ENCODE data around the gene CYP4A22.
"Not testable (repeated sequence)": the region's sequence is repeated elsewhere in the genome, so short reads cannot be mapped to it uniquely, and the experiment has no call there.

CYP4A22 gene, protein sequence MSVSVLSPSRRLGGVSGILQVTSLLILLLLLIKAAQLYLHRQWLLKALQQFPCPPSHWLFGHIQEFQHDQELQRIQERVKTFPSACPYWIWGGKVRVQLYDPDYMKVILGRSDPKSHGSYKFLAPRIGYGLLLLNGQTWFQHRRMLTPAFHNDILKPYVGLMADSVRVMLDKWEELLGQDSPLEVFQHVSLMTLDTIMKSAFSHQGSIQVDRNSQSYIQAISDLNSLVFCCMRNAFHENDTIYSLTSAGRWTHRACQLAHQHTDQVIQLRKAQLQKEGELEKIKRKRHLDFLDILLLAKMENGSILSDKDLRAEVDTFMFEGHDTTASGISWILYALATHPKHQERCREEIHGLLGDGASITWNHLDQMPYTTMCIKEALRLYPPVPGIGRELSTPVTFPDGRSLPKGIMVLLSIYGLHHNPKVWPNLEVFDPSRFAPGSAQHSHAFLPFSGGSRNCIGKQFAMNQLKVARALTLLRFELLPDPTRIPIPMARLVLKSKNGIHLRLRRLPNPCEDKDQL

GRCh38 chr1:47137198-47137597 is at the start of gene CYP4A22:
TSS of gene CYP4A22 (plus strand) at chr1:47137441. CDS start at chr1:47137486, 45 bp downstream.
- DNase-seq: no peak

- DNase-seq: peak; percentile 19
Observed at GRCh38 chr1:47089356-47089755, 47.9 kb upstream of the CYP4A22 start.

DNA sequence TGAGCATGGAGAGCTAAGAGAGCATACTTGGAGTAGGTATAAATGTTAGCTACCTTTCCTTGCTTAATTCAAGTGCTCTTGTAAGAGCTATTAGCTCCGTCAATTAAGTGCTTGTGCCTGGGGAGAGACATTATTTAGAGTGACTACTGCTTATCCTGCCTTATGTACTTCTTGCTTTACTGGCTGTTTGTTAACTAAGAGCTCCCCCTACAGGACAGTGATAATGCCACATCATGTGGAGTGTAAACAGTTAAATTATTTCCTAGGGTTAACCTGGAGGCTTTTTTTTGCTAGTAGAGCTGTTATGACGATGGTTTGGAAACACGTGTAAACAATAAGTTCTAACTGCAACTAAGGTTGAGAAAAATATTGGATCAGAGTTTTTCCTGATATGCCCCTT is 45.8 kb upstream of the CYP4A22 start:
- not testable (repeated sequence) for DNase-seq

- DNase-seq: no peak
Observed at GRCh38 chr1:47104816-47105215, 32.4 kb upstream of the CYP4A22 start.

GRCh38 chr1:47106792-47107191 is 30.4 kb upstream of the CYP4A22 start:
- DNase-seq: no peak

GRCh38 chr1:47107851-47108574 is 29.2 kb upstream of the CYP4A22 start:
- DNase-seq: not testable (repeated sequence)

GRCh38 chr1:47109482-47109881 is 27.8 kb upstream of the CYP4A22 start:
- DNase-seq: not testable (repeated sequence)

- no peak for DNase-seq
Observed at GRCh38 chr1:47113178-47113577, 24.1 kb upstream of the CYP4A22 start.

DNA sequence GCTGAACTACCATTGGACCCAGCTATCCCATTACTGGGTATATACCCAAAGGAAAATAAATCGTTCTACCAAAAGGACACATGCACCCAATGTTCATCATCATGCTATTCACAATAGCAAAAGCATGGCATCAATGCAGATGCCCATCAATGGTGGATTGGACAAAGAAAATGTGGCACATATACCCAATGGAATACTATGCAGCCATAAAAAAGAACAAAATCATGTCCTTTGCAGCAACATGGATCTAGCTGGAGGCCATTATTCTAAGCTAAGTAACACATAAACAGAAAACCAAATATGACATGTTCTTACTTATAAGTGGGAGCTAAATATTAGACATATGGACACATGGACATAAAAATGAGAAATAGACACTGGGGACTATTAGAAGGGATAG is 16.2 kb upstream of the CYP4A22 start:
- not testable (repeated sequence) for DNase-seq

- not testable (repeated sequence) for DNase-seq
Observed at GRCh38 chr1:47124834-47125233, 12.4 kb upstream of the CYP4A22 start.

DNA sequence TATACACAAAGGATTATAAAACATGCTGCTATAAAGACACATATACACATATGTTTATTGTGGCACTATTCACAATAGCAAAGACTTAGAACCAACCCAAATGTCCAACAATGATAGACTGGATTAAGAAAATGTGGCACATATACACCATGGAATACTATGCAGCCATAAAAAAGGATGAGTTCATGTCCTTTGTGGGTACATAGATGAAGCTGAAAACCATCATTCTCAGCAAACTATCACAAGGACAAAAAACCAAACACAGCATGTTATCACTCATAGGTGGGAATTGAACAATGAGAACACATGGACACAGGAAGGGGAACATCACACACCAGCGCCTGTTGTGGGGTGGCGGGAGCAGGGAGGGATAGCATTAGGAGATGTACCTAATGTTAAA is 10.2 kb upstream of the CYP4A22 start:
- not testable (repeated sequence) for DNase-seq

- no peak for DNase-seq
Observed at GRCh38 chr1:47128221-47128620, 9.0 kb upstream of the CYP4A22 start.

- not testable (repeated sequence) for DNase-seq
Observed at GRCh38 chr1:47128854-47129253, 8.4 kb upstream of the CYP4A22 start.

DNA sequence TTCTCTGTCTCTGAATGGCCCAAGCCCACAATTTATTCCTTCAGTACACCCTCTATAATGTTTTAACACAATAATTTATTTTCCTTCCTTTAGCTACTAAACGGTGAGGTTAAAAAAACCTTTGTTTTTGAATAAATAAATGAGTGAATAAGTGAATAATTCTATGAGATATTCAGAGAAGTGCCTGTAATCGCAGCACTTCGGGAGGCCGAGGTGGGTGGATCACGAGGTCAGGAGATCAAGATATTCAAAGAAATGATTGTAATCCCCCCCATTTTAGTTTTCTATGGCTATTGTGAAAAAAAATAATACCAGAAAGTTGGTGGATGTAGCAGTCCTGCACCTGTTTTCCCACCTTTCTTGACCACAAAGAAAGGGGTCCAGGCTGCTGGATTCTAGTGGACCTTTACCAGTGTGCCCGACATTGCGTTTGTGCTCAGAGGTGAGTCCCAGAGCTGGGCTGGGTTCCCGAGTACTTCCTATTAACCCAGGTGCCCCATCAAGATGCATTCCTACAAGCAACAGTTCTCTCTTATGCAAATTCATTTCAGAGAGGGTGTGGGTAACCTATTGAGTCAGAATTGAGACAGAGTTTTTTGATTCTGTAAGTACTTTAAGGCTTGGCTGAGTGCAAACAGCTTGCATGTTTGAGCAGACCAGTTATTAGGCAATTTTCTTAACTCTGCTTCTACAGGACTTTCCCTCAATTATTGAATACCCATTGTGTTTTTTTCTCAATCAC is 7.6 kb upstream of the CYP4A22 start:
- DNase-seq: not testable (repeated sequence)

- not testable (repeated sequence) for DNase-seq
Observed at GRCh38 chr1:47132665-47133064, 4.6 kb upstream of the CYP4A22 start.

- DNase-seq: no peak
Observed at GRCh38 chr1:47137925-47138615, 829 bp downstream of the CYP4A22 start.

- not testable (repeated sequence) for DNase-seq
Observed at GRCh38 chr1:47140358-47140757, 3.1 kb downstream of the CYP4A22 start.

DNA sequence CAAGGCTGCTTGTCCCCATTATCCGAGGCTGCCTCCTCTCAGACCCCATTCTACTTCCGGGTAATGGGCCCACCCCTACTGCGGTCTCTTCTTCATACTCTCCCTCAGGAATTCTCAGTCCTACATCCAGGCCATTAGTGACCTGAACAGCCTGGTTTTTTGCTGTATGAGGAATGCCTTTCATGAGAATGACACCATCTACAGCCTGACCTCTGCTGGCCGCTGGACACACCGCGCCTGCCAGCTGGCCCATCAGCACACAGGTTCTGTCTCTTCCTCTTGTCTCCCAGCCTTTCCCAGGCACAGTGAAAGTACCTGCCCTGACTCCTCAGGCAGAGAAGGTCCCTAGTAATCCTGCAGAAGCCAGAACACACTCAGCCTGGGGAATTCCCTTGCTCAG is 6.4 kb downstream of the CYP4A22 start:
- DNase-seq: not testable (repeated sequence)

DNA sequence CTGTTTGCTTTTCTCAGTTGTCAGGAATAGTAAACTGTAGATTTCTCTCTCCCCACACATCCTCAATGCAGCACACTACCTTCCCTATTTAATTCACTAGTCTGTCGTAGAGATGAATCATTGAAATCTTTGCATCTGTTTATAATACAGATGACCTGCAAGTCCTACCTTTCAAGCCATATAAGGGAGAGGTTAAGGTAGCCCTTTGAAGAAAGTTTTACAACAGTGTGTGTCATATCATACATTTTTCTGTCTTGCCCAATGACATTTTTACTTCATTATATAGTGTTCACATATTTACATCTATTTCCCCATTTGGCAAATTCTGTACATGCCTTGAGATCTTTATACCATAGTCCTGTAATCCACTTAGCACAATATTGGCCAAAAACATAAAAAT is 9.3 kb downstream of the CYP4A22 start:
- DNase-seq: not testable (repeated sequence)

DNA sequence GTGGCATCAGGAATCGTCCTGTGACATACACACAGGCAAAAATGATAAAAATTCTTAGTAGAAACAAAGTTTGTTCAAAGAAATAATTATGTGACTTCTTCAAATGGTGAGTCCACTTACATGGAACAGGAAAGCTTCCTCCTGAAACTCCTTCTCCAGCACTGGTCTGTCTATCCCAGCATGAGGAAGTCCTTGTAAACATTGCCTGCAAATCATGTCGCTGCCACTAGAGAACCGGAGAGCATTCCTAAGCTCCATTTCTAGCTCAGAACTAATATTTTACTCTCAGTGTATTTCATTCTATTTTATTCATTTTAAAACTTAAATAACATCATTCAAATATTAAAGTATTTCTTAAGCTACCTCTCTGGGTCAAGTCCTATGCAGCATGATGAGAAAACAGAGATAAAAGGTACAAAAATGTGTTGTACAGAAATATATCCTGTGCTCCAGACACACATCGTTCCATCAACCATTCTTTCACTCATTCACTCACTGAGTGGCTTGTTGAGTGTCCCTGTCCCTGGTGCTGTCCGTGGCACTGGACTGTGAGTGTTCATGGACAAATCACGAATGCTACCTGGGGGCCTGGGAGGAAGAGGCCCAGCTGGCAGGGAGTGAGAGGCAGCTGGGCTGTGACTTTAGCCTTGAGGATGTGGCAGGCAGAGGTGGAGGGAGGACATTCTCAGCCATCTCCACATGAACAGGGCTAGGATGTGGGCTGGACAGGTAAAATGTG is 10.0 kb downstream of the CYP4A22 start:
- no peak for DNase-seq

DNA sequence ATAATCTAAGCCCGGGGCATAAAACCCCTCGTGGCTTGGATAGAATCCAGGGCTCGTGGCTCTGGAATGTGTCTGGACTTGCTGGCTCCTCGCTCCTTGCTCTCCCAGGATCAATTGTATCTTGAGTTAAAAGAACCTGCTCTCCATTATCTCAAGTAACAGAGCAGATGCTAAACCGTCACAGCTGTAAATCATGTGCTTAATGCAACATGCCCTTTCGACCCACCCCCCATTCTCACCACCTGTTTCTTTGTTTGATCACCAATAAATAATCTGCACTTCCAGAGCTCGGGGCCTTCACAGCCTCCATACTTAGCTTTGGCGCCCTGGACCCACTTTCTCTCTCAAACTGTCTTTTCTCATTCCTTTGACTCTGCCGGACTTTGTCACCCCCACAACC is 11.9 kb downstream of the CYP4A22 start:
- not testable (repeated sequence) for DNase-seq

- DNase-seq: not testable (repeated sequence)
Observed at GRCh38 chr1:47156457-47156856, 19.2 kb downstream of the CYP4A22 start.
